NCI-H446 (cell line): Measurements from ENCODE around the gene PCK2.
"Not testable (repeated sequence)": the region's sequence is repeated elsewhere in the genome, so short reads cannot be mapped to it uniquely, and the experiment has no call there.

ENCODE experiments used
- DNase-seq, 2 experiments: peaks; one replicate each; lab custom pipeline; 2025; lab: John Stamatoyannopoulos, UW

Gene PCK2

DNA sequence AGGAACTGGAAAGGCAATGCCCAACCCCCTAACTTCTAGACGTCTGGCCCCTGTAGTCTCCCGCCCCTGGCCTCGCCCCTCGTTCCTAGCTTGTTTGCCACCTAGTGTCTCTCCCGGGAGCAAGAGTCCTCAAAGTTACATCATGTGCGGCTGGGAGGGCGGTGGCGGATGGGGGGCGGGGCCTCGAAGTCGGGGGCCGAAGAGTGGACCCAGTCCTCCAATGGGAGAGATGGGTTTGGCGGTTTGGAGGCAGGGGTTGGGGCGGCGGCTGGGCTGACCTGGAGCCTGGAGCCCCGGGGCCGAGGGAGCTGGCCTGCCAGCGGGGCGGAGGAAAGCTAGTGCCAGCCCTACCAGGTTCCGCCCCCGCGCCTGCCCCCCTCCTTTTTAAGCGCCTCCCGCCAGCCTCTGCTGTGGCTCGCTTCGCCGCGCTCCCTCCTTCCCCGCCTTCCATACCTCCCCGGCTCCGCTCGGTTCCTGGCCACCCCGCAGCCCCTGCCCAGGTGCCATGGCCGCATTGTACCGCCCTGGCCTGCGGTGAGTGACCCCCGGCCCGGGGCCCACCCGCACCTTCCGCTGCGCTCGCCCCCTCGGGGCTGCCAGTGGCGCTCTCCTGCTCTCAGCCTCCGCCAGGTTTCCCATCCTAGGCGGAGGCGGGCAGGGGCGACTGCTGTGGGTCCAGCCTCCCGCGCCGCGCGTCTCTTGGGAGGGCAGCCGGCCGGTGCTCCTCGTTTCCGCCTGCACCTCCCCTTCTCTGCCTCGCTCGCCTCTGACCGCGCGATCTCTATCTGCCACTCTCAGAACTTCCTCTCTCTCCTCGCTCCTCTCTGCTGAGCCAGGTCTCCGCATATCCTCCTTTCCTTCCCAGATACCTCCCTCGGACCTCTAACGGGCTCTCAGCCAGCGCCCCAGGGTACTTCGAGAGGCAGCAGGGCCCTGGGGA, at the start of gene PCK2:
Gene PCK2 (plus strand): TSS at position 411 of the 940 bp plus-strand sequence. CDS start 95 bp downstream, at position 506.
- peak; percentile 82 to 93 for DNase-seq

DNA sequence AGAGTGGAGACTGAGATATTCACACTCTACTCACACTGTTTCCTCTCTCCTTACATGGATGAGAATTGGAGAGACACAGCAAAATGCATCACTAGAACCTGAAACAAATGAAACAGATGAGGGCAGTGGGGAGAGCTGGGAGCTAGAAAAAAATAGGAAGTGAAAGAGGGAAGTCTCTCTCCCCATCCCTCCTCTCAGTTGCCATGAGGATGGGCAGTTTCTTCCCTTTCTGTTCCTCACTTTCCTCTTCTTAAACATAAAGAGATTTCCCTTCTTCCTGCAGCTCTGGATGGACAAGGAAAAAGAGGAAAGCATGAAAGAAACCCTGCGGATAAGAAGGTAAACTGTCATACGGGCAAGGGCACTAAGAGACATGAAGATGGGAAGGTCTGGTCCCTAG, 45.1 kb upstream of the PCK2 start:
- not testable (repeated sequence) for DNase-seq

DNA sequence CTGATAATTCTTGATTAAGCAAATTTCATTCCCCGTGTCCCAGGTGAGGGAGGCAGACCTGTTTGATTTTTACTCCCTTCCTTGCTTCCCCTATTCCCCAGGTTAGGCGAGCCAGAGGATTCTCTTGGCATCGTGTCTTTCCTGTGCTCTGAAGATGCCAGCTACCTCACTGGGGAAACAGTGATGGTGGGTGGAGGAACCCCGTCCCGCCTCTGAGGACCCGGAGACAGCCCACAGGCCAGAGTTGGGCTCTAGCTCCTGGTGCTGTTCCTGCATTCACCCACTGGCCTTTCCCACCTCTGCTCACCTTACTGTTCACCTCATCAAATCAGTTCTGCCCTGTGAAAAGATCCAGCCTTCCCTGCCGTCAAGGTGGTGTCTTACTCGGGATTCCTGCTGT, 43.4 kb upstream of the PCK2 start:
- not testable (repeated sequence) for DNase-seq

DNA sequence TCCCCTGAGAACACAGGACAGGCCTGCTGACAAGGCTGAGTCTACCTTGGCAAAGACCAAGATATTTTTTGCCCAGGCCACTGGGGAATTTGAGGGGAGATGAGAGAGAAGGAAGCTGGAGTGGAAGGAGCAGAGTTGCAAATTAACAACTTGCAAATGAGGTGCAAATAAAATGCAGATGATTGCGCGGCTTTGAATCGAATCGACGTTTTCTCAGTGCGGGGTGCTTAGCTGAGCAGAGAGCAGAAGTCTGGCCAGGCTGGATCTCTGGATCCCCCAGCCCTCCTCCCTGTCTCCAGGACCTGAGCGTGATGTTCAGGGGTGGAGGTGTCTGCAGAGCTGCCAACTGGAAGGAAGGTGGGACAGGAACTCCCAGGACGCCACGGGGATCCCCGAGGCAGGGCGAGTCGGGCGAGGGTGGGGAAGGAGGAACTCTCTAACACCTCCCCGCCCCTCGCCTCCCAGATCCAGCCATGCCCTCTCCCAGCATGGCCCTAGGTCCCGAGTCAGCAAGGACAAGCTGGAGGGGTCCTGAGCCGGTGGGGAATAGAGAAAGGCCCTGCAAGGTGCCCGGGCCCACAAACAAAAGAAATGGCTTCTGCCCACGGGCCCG, 42.8 kb upstream of the PCK2 start:
- peak in 1 of 2 experiments; percentile 34 for DNase-seq

DNA sequence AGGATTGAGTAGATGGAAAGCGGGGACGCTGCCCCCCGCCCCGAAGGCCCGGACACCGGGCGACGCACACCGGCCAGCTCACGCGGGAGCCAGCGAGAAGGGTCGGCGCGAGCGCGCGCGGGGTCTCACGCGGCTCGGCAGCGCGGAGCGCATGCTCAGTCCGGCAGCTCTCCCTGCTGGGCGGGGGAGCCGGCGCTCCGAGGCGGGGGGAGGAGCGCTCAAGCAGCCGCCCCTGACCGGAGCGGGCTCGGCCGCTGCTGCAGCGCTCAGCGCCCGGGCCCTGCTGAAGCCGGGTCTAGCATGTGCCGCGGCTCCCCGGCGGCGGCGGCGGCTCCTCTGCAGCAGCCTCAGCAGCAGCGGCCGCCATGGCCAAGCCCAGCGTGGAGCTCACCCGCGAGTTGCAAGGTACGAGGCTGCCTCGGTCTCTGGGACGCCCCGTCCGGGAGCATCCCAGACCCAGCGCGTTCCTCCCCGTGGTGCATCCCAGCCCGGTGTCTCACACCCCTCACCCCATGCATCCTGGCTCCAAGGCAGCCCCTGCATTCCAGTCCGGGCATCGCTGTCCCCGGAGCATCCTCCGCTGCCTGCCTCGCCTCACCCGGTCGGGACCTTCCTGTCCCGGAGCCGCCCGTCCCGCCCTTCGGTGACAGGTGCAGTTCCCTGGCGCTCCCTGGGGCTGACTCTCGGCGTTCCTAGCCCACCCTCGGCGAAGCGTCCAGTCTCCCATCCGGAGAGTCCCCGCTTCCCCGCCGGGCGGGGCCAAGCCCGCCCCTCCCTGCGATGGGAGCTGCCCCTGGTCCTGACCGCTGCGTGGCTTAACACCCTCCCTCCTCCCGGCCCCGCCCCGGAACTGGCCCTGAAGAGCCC, 42.1 kb upstream of the PCK2 start, which contains the start of gene CARMIL3:
Gene CARMIL3 (plus strand): TSS at position 221 of the 867 bp plus-strand sequence. CDS start 145 bp downstream, at position 366.
- DNase-seq, result peak in 1 of 2 experiments; percentile 88

DNA sequence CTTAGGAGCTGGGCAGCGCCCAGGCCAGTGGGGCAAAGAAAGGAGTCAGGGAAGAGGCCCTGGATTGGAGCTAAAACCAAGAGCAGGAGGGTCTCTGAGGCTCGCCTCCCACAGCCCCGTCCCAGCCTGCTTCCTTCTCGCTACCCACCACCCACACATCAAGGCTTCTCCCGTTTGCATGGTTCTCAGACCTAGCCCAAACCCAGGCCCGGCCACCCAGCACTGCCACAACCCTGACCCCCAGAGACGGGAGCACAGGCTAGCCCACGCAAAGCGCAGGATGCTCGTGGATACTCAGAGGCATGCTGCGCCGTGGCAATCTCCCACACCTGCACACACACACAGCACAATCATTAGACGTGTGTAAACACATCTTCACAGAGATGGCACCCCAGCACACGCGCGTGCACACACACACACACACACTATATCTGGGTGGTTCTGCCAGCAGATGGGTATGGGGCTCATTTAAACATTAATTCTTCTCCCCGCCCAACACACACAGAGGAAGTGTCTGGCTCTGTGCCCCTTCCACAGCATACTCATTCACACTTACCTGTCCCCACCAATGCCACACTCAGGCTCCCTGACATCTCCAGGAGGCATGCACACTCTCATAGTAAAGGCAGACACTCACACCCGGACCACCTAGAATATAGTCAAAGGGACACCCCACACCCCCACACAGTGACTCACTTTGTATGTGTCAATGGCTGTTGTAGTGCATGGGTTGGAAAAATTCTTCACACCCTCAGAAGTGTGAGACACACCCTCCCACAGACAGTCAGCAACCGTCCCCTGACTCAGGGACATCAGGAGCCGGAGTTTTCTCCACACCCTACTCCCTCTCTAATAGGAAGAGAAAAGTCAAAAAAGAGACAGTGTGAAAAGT, 41.2 kb upstream of the PCK2 start:
- DNase-seq, result no peak

DNA sequence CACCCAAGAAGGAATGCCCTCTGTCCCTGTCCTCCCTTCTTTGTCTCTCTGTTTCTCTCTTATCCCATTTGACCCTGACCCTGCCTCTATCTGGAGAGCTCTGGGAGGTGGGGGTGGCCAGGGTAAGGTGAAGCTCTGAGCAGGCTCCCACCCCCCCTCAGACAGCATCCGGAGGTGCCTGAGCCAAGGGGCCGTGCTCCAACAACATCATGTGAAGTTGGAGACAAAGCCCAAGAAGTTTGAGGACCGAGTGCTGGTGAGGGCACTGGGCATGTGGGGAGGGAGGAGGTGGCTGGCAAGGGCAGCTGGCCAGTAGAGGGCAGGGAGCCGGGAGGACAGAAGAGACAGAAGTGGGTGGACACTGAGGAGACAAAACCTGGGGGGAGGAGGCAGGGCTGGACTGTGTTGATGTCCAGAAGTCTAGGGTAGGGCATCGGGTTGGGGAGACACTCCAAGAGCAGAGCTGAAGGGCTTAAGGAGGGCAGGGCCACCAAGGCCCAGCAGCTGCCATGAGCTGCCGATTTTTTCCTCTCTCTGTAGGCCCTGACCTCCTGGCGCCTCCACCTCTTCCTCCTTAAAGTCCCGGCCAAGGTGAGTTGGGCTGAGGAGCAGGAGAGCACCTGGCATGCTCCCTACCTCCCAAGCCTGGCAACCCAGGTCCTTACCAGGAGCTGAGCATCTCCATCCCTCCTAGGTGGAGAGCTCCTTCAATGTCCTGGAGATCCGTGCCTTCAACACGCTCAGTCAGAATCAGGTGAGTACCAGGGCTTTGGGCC, 40.4 kb upstream of the PCK2 start:
- no peak for DNase-seq

DNA sequence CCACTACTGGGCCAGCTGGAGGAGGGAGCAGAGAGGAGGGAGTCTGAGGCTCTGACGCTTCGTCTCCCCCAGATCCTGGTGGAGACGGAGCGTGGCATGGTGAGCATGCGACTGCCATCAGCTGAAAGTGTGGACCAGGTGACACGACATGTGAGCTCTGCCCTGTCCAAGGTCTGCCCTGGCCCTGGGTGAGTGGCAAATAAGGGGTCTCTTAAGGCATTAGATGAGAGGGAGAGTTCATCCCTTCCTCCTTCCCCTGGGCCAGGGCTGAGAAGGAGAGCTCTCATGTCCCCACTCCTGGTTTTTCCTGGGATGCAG, 39.8 kb upstream of the PCK2 start:
- no peak for DNase-seq

DNA sequence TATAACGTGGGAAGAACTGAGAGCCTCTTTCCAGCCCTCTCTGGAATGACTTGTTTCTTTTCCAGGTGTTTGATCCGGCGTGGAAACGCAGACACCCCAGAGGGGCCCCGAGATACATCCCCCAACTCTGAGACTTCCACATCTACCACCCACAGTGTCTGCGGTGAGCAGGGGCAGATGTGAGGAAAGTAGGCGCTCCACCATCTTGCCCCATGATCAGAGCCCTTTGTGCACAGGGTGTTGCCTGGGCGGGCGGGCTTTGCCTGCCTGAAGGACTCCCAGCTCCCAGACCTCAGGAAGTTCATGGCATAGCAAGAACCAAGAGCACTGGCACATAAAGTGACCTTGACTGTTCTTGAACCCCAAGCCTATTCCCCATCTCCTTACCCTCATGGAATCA, 39.5 kb upstream of the PCK2 start:
- no peak for DNase-seq

DNA sequence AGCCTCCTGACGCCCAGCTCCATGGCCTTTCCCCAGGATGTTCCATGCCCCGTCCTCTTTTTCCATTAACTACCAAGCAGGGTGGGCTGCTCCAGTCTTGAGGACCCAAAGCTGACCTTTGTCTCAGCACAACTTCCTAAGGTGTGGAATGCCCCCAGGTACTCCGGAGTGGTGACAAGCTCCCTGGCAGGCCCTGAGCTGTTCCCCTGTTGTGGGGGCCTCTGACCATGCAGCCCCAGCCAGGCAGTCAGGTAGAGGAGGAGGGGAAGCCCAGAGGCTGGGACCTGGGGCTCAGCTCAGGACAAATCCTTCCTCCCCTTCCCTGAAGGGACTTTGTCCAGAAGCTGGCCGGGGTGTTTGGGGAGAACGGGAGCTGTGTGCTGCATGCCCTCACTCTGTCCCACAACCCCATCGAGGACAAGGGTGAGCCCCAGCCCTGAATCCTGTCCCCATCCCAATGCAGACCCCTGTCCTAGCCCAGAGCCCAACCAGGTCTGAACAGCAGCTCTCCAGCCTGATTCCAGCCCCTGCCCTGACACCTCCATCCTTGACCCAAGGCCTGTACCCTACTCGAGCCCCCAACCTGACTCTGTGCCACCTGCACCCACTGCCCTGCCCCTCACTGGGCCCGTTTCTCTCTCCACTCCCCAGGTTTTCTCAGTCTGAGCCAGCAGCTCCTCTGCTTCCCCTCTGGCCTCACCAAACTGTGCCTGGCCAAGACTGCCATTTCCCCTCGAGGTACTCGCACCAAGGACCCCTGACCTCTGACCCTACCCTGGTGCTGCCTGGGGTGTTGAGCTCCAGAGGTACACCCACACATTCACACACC, 37.9 kb upstream of the PCK2 start:
- DNase-seq, result no peak

DNA sequence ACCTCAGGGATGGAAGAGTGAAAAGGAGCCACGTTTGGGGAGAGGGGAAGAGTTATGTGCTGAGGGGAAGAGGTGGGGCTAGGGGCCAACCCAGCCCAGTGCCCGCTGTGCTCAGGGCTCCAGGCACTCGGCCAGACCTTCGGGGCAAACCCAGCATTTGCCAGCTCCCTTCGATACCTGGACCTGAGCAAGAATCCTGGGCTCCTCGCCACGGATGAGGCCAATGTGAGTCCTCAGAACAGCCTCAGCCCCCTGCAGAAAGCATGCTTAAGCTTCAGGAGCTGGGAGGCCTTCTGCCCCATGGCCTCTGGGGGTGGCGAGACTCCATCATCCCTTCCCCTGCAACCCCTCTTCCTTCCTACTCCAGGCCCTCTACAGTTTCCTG, 37.3 kb upstream of the PCK2 start:
- peak in 1 of 2 experiments; percentile 42 for DNase-seq

DNA sequence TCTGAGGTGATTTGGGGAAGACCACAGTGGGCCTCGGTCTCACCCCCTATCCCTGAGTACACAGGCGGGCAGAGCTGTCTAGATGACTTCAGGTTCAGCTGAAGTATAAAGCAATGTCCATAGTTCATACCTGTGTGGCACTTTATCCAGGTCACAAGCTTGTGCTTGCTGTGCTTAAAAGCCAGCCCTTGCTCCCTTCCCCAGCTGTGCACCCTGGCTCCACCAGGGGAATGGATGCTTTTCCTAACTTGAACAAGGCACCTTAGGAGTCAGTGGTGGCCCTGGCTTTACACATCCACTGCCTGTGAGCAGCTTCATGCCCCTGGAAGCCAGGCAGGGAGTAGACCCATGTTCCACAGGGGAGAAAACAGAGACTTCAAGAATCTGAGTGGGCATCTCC, 36.8 kb upstream of the PCK2 start:
- DNase-seq, result no peak

DNA sequence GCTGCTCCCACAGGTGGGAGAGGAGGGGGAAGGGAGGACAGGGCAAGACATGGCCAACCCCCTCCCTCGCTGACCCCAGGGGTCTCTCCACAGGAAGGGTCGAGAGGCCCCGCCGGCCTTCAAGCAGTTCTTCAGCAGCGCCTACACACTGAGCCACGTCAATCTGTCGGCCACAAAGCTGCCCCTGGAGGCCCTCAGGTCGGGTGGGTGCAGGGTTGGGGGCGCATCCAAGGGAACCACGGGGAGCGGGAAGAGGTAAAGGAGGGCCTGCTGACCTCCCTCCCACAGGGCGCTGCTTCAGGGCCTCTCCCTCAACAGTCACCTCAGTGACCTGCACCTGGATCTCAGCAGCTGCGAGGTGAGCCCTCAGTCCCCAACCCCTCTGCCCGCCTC, 36.2 kb upstream of the PCK2 start:
- no peak for DNase-seq

DNA sequence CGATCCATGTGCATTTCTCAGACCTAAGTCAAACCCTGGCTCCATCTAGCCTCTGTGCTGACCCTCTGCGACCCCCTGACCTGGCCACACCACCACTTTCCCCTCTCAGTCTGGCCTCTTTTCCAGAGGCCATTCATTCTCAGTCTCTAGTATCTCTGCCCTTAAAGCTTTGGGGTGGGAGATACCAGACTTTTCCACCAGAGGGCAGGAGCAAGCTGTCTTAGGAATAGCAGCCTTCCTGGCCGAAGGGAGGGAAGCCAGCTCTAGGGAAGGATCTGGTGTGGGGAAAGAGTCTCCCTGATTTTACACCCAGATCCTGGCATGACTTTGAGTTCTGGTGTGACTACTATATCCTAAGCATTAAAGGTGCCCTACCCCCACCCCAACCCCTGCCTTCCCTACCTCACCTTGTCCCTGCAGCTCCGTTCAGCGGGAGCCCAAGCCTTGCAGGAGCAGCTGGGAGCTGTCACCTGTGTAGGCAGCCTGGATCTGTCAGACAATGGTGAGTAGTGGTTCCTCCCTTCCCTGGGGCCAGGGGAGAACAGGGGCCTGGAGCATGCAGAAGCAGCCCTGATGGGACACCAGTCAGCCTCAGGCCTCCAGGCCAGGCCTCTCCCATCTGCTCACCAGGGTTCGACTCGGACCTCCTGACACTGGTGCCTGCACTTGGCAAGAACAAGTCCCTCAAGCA, 35.7 kb upstream of the PCK2 start:
- DNase-seq, result peak in 1 of 2 experiments; percentile 57

DNA sequence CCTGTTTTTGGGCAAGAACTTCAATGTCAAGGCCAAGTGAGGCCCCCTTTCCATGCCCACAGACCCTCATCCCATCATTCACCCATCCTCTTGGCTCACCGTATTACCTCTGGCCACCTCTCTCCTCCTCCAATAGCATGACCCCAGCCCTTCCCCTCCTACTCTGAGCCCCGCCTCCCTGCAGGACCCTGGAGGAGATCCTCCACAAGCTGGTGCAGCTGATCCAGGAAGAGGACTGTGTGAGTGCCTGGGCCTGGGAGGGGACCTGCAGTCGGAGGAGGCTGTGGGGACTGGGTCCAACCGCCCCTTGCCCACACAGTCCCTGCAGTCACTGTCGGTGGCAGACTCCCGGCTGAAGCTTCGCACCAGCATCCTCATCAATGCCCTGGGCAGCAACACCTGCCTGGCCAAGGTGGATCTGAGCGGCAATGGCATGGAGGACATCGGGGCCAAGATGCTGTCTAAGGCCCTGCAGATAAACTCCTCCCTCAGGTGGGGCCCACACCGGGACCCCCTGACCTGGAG, 35.1 kb upstream of the PCK2 start:
- DNase-seq, result no peak

DNA sequence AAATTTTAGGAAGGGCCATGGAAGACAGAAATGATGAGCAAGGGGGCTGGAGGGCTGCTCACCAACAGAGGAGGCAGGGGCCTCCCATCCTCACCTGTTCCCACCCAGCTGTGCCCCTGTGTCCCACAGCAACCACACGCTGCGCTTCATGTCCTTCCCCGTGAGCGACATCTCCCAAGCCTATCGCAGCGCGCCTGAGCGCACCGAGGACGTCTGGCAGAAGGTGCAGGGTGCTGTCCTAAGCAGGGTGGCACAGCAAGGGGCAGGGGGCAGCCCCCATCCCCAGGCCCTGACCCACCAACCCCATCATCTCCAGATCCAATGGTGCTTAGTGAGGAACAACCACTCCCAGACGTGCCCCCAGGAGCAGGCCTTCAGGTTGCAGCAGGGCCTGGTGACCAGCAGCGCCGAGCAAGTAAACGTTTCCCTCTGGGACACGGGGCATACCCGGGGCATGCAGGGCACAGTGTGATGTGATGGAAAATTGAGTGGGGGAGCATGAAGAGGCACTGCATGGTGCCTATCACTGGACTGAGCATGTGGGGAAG, 34.2 kb upstream of the PCK2 start:
- no peak for DNase-seq

DNA sequence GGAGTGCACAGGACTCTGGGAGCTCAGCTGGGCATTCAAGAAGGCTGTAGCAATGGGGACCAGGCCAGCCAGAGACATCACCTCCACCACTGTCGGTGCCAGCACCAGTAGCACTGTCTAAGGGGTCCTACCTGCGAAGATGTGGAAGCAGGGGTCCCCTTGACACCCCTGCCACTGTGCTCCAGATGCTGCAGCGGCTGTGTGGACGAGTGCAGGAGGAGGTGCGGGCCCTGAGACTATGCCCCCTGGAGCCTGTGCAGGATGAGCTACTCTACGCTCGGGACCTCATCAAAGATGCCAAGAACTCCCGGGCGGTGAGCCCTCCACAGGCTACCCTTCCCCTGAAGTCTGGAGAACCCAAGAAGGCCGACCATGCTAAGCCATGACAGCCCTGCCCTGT, 33.7 kb upstream of the PCK2 start:
- no peak for DNase-seq
